Measurements from ENCODE around the gene LMBRD2.

The LMBRD2 gene

DNA sequence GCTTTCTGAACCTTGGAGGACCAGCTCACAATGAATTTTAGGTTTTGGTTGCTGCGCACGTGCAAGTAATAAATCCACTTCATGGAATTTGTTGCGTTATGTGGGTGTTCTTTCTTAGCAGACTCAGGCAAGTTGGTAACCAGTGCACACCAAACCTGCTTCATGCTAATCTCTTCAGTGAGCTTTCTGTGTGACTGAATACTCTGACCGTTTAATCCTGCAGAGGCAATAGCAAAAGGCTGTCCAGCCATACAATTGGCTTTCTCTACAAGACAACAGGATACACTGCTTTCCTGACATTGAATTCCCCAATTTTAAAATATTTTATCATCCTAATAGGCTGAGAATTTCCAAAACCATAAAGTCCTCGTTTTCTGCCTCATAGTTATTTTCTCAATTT, 95.3 kb downstream of the LMBRD2 start:
- no peak overlapping the region for H3K4me3 ChIP-seq (ENCODE audit: control insufficient read depth, low read depth, low read length)
- TF ChIP-seq CTCF (IDR thresholded peaks at IDR 0.05; ENCODE audit: control insufficient read depth, insufficient read depth, low read depth, low read length, missing control alignments) = no peak
- DNase-seq (ENCODE audit: low read depth) = no peak

- no peak overlapping the region for H3K4me3 ChIP-seq (ENCODE audit: control insufficient read depth, low read depth, low read length)
- DNase-seq (ENCODE audit: low read depth) = no peak
- TF ChIP-seq CTCF (IDR thresholded peaks at IDR 0.05; ENCODE audit: control insufficient read depth, insufficient read depth, low read depth, low read length, missing control alignments) = no peak
Measured at GRCh38 chr5:36055984-36056383, 95.7 kb downstream of the LMBRD2 start.

DNA sequence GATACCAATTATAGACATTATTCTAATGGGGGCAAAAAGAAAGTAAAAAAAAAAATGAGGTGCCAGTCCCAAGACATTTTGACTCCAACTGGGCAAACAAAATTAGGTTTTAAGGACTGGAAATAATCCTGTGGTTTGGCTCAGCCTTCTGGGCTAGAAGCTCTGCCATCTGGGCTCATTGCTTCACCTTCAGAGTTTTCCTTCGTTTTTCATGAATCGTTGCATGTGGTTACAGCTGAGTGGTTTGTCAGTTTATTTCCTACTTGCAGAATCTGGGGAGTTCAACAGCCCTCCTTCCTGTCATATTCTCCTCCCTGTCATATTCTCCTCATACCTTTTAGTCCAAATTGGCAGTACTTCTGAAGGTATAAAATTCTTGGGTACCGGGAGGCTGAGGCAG, 97.0 kb downstream of the LMBRD2 start:
- no peak for TF ChIP-seq CTCF (IDR thresholded peaks at IDR 0.05; ENCODE audit: control insufficient read depth, insufficient read depth, low read depth, low read length, missing control alignments)
- no peak for DNase-seq (ENCODE audit: low read depth)
- no peak overlapping the region for H3K4me3 ChIP-seq (ENCODE audit: control insufficient read depth, low read depth, low read length)

- no peak overlapping the region for H3K4me3 ChIP-seq (ENCODE audit: control insufficient read depth, low read depth, low read length)
- no peak for TF ChIP-seq CTCF (IDR thresholded peaks at IDR 0.05; ENCODE audit: control insufficient read depth, insufficient read depth, low read depth, low read length, missing control alignments)
- no peak for DNase-seq (ENCODE audit: low read depth)
Measured at GRCh38 chr5:36052538-36052937, 99.1 kb downstream of the LMBRD2 start.

DNA sequence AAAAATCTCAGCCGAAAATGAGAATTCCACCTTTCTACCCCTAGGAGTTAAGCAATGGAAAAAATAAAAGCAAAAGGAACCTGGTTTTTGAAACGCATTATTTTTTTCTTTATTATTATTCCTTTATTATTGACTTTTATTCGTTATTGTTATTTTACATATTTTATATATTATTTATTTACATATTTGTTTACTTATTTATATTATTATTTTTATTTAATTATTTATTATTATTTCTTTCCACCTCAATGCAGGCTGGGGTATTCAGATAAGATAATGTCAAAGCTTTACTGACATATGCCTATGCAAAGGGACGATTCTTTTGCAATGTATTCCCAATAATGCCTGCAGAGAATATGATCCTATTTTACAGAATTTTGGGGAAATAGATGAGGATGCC, 101.7 kb downstream of the LMBRD2 start:
- no peak overlapping the region for H3K4me3 ChIP-seq (ENCODE audit: control insufficient read depth, low read depth, low read length)
- DNase-seq (ENCODE audit: low read depth) = no peak
- TF ChIP-seq CTCF (IDR thresholded peaks at IDR 0.05; ENCODE audit: control insufficient read depth, insufficient read depth, low read depth, low read length, missing control alignments) = no peak

All from AG09309 (cell line).